Endometrium (tissue), 2 donors: ENCODE measurements around the gene CCNDBP1.
"Not testable (repeated sequence)": the region's sequence is repeated elsewhere in the genome, so short reads cannot be mapped to it uniquely, and the experiment has no call there.

ENCODE experiments used
- FAIRE-seq: peaks from 2 replicates; lab custom pipeline; 2012; peaks lifted over from hg19 to GRCh38; lab: Jason Lieb, UNC
- donor health status: control.
- donor health status: control.

CCNDBP1 gene

DNA sequence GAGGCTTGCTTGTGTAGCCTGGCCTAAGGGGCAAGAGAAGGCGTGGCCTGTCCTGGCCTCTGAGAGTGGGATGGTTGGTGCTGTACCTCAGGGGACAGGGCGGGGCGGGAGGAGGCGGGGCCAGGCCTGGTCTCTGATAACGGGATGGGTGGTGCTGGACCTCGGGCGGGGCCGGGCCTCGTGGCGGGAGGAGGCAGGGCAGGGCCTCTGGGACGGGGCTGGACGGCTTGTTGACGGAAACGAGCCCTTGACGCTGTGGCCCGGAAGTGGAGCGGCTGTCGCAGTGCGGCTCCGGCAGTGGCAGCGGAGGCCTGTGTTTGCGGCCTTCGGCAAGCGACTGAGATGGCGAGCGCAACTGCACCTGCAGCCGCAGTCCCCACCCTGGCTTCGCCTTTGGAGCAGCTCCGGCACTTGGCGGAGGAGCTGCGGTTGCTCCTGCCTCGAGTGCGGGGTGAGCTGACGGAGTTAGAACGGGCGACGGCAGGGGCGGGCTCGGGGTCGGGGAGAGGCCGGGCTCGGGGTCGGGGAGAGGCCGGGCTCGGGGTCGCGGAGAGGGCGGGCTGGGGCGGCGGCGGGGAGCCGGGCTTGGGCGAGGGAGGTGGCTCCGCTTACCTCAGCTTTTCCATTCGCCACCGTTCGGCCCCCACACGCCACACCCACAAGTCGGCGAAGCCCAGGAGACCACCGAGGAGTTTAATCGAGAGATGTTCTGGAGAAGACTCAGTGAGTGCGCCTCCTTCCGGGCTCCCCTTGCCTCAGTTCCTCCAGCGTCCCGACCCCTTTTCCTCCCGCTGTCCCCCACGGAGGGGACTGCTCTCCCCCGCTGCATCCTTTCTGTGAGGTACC is at the start of gene CCNDBP1:
Gene CCNDBP1 (plus strand): TSS at position 247 of the 846 bp plus-strand sequence. CDS start 96 bp downstream, at position 343.
- FAIRE-seq = no peak

DNA sequence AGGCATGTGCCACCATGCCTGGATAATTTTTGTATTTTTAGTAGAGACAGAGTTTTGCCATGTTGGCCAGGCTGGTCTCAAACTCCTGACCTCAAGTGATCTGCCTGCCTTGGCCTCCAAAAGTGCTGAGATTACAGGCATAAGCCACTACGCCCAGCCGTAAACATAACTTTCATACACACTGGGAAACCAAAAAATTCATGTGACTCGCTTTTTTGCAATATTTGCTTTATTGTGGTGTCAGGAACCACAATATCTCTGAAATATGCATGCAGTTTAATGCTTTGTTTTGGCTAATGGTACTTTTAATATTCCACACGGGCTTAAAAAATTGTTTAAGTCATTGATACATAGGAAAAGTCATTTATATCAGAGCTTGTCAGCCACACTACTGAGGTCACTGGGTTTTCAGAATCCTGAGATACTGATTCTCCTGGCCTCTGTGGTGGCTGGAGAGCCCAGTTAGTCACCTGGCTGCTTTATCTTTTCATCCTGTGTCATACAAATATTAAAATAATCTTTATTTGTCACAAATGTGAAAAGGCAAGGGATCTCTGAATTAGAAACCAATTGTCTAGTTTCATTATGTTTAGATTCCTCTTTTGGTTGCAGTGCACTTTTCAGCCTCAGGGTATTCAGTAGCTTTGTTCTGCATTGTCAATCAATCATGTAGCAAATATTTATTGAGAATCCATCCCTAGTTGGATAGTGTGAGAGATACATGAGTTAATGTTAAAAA is 41.8 kb upstream of the CCNDBP1 start:
- no peak for FAIRE-seq

- no peak for FAIRE-seq
Observed at GRCh38 chr15:43144512-43144911, 40.7 kb upstream of the CCNDBP1 start.

DNA sequence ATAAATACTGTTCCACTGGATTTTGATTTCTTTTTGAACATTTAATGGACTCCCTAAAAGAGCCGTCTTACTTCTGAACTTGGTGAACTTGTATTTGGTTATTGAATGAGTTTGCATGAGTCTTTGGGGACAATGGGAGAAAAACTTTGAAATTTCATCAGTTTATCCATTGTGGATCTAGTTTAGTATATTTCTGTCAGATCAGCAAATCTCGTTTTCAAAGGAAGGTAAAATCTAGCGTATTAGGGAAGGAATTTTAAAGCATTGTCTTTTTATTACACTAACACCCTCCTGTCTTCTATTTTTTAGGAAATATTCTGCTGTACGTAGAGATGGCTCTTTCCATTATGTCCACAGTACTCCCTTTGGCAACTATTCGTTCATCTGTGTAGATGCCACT is 39.0 kb upstream of the CCNDBP1 start:
- no peak for FAIRE-seq

DNA sequence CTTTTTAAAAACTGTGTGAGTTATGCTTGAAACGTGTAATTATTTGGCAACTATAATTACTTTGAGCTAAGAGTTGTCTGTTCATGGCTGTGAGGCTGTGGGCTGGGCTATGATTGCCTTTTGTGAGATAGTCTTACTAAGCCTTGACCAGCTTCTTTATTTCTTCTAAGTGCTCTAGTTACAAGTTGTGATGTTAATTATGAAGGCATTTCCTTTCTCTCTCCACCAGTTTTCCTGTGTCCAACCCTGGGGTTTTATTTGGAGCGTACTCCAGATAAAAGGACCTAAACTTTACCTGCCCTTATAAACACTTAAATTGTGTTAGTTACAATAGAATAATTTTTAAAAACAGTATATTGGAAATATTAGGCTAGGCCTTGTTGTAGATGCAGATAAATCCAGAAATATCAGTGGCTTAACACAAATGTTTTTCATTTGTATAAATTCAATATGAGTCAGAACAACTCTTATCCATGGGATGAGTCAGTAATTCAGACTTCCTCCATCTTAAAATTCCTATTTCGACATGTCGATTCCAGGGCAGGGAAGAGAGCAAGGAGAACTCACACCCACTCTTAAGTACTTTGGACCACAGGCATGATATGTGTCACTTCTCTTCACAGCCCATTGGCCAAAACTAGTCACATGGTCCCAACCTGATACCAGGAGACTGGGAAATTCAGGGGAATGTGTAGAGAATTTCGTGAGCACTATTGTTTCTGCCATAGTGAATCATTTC is 34.8 kb upstream of the CCNDBP1 start:
- no peak for FAIRE-seq

DNA sequence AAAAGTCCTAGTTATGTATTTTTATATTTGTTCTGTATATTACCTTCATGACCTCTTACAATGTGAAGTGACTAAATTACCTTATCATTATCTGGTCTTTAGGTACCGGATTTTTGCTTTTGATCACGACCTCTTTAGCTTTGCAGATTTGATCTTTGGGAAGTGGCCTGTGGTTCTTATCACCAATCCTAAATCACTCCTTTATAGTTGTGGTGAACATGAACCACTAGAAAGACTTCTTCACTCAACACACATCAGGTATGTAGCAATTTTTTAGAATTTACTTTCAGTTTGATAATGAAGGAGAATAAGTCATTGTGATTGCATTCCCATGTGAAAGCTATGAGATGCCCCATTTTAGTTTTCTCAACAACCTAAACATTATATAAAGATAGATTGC is 33.5 kb upstream of the CCNDBP1 start:
- no peak for FAIRE-seq

DNA sequence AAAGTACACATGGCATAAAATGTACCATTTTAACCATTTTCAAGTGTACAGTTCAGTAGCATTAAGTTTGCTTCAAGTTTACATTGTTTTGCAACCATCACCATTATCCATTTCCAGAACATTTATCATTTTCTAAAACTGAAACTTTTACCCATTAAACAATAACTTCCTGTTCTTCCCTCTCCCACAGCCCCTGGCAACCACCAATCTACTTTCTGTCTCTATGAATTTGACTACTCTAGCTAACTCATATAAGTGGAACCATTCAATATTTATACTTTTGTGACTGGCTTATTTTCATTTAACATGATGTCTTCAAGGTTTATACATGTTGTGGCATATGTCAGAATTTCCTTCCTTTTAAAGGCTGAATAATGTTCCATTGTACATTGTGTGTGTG is 31.9 kb upstream of the CCNDBP1 start:
- no peak for FAIRE-seq

DNA sequence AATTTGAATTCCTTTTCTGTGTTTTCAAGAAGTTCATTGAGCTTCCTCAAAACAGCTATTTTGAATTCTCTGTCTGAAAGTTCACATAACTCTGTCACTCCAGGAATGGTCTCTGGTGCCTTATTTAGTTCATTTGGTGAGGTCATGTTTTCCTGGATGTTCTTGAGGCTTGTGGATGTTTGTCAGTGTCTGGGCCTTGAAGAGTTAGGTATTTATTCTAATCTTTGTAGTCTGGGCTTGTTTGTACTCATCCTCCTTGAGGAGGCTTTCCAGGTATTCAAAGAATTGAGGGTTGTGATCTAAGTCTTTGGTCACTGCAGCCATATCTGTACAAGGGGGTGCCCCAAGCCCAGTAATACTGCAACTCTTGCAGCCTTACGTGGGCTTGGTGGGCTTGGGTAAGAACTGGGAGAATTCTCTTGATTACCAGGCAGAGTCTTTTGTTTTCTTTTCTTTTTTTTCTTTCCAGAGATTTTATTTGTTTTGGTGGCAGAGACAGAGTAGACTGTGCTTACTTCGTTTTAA is 19.3 kb upstream of the CCNDBP1 start:
- no peak for FAIRE-seq

DNA sequence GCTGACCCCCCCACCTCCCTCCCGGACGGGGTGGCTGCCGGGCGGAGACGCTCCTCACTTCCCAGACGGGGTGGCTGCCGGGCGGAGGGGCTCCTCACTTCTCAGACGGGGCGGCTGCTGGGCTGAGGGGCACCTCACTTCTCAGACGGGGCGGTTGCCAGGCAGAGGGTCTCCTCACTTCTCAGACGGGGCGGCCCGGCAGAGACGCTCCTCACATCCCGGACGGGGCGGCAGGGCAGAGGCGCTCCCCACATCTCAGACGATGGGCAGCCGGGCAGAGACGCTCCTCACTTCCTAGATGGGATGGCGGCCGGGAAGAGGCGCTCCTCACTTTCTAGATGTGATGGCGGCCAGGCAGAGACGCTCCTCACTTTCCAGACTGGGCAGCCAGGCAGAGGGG is 17.9 kb upstream of the CCNDBP1 start:
- not testable (repeated sequence) for FAIRE-seq

DNA sequence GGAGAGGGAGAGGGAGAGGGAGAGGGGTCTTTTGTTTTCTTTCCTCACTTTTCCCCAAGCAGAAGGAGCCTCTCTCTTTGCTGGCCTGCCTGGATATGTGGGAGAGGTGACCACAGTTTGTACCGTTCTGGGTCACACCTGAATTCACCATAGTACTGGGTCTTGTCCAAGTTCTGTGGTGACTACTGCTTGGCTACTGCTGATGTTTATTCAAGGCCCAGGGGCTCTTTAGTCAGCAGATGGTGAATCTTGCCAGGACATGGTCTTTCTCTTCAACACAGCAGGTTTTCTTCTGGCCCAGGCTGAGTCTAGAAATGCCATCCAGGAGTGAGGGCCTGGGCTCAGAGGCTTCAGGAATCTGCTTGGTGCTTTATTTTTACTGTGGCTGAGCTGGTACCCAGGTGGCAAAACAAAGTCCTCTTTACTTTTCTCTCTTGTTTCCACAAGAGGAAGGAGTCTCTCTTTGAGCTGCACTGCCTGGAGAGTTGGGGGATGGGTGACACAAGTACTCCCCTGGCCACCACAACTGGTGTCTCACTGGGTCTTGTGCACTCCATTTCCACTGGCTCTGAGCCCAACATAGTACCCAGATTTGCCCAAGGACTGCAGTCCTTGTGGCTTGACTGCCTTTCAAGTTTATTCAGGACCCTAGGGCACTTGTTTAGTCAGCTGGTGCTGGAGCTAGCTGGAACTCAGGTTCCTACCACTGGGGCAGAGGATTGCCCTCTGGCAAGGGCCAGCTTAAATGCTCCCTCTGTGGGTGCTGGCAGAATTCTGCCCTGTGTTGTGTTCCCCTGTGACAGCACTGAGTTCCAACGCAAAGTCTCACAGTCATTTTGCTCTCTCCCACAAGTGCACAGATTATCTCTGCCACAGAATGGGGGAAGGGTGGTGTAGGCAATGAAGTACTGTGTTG is 16.8 kb upstream of the CCNDBP1 start:
- FAIRE-seq = no peak

GRCh38 chr15:43169888-43170287 is 15.3 kb upstream of the CCNDBP1 start:
- FAIRE-seq = no peak

- FAIRE-seq = not testable (repeated sequence)
Observed at GRCh38 chr15:43175656-43176309, 9.4 kb upstream of the CCNDBP1 start.

DNA sequence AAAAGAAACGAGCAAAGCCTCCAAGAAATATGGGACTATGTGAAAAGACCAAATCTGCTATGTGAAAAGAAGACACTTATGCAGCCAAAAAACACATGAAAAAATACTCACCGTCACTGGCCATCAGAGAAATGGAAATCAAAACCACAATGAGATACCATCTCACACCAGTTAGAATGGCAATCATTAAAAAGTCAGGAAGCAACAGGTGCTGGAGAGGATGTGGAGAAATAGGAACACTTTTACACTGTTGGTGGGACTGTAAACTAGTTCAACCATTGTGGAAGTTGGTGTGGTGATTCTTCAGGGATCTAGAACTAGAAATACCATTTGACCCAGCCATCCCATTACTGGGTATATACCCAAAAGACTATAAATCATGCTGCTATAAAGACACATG is 8.1 kb upstream of the CCNDBP1 start:
- FAIRE-seq = not testable (repeated sequence)

GRCh38 chr15:43183270-43183669 is 1.9 kb upstream of the CCNDBP1 start:
- no peak for FAIRE-seq

- FAIRE-seq = no peak
Observed at GRCh38 chr15:43184407-43185124, 637 bp upstream of the CCNDBP1 start.

DNA sequence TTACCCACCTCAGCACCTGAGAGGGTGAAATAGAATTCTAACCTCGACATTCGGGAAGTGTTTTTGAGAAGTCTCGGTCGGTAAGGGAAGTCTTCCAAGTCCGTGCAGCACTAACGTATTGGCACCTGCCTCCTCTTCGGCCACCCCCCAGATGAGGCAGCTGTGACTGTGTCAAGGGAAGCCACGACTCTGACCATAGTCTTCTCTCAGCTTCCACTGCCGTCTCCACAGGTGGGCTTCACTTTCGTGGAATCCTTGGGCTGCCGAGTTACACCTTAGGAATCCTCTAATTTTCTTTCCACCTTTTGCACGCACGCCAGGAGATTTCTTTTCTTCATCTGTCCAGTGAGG is 775 bp downstream of the CCNDBP1 start:
- FAIRE-seq = no peak

GRCh38 chr15:43187544-43188155 is 2.4 kb downstream of the CCNDBP1 start:
- FAIRE-seq = peak; percentile 12

GRCh38 chr15:43189296-43189695 is 4.1 kb downstream of the CCNDBP1 start:
- no peak for FAIRE-seq

DNA sequence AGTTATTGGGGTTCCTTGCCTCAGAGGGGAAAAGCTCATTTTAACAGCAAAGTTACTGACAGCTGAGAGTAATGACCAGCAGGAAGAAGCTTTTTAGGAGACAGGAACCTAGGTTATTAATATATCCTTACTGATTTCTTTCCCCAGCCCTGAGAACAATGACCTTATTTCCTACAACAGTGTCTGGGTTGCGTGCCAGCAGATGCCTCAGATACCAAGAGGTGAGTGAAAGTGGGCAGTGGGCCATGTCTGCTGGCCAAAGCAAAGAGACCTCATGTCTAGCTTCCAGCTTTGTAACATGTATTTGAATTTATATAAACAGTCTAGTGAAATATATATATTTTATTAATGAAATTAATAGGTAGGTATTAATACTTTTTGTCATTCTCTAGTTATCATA is 5.0 kb downstream of the CCNDBP1 start:
- no peak for FAIRE-seq

- FAIRE-seq = peak; percentile 54
Observed at GRCh38 chr15:43193710-43194109, 8.5 kb downstream of the CCNDBP1 start.
